ENCODE data around the gene DAPK1.

DAPK1 gene

GRCh38 chr9:87572719-87573118 is 75.1 kb downstream of the DAPK1 start:
- no peak for DNase-seq

DNA sequence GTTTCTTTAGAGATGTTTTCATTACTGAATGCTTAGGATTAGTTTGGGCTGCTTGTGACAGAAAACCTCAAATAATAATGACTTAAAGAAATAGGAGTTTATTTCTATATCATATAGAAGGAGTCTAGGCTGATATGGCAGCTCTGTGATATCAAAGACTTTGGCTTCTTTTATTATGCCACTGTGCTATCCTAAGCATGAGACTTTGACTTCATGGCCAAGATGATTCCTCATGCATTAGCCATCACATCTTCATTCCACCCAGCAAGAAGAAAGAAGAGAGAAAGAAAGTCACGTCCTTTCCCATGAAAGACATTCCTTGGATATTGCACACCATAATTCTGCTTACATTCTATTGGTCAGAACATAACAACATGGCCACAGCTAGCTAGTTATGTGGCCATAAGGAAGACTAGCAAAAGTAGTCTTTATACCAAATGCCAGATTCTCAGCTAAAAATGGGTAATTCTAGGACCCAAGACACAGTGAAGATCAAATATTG is 76.2 kb downstream of the DAPK1 start:
- no peak for DNase-seq

DNA sequence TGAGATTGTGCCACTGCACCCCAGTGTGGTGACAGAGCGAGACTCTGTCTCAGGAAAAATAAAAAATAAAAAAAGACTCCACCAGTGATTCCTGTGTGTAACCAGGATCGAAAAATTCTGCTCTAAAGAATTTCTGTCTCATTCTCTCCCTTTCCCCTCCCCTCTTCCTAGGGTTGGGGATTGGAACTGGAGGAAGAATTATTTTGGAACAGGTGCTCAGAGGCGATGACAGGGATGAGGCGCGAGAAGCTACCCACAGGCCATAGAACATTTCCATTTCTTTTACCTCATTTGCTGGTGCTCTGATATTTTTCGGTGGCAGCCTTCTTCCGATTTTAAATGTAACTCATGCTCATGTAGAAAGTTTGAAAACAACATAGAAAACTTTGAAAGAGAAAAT is 80.1 kb downstream of the DAPK1 start:
- no peak for DNase-seq

GRCh38 chr9:87578625-87579024 is 81.0 kb downstream of the DAPK1 start:
- no peak for DNase-seq

DNA sequence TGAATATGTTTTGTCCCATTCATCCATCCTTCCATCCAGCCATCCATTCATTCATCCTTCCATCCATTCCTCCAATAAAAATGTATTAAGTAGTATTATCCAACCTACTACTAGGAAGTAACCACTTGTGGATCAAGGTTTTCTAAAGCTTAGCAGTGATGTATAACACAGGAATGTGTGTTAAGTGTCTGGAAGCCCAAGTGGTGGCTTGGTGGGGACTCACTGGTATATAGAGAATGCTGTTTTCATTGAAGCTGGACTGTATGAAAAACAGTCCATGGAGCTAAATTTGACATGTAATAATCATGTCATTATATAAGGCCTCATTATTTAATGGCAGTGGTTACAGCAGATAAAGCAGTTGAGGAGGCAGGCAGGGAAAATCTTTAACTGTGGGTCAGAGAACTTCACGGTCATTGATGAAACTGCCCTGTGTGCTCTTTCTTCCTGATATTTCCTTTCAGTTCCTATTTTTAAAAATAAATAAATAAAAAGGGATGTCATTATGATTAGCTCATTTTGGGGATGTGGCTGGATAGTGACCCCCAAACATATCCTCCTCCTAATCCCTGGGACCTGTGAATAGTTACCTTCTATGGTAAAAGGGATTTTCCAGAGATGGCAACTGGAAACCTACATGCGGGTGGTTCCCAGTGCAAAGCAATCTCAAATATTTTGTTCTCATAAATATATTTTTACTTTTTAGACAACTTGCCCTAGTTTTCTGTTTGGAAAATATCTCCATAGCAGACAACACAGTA is 82.3 kb downstream of the DAPK1 start:
- DNase-seq, result no peak

DNA sequence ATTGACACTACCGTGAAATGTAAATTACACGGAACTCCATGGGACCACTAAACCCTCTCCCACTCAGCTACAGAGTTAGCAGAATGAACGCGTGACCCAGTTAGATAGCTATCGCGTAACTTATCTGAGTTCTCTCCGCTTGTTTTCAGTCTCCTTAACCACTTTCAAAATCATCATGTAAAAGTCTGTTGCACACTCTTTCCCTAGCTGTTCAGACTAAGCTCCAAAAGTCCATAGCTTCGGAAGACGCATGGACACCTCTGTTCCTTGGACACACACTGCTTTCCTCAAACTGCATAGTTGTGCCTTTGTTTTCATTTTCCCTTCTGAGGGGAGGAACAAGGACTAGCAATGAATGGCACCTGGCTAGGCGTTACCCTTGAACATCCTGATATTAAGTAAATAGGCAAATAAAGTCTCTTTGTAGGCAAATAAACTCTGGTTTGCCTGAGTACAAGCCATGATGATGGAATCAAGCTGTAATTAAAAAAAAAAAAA is 83.3 kb downstream of the DAPK1 start:
- DNase-seq, result no peak

DNA sequence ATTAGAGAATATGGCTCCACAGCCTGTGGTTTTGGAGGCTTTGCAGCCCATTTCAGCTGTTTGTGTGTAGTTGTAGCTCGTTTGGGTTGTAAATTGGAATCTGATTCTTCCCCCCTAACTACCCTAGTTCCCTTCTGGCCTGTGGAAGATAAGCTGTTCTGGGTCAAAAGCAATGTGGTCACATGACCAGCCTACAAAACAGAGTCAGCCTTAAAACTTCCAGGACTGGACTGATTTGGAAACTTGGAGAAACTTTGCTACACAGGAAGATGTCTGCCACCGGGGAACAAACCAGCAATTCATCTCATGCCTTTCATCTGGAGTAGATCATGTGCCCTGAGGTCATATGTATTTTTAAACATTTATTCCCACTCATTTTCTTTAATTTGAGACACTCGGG is 83.8 kb downstream of the DAPK1 start:
- no peak for DNase-seq

DNA sequence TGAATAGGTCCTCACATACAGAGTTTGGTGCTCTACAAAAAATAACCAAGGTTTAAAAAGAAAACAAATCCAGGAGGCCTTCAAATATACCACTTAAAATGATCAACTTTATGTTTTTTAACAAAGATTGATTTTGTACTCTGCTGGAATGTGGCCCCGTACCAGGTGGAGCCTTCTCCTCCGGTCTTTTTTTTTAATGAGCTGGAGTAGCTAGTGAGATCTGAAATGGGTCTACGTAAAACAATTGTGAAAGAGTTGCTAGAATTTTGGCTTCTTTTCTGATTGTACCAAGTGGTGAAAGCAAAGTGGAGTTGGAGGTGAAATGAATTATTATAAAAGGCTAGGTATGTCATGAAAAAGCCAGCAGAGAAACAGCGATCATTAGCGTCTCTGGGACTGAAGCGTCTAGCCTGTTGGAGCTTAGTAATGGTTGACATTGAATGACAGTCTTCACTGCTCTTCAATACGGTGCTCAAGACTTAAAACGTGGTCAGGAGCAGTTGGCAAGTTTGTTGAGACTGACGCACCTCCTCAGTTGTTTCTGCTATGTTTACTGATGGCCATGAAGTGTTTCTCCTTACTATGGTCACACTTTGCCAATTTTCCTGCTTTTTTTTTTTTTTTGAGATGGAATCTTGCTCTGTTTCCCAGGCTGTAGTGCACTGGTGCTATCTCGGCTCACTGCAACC is 84.4 kb downstream of the DAPK1 start:
- no peak for DNase-seq

GRCh38 chr9:87584326-87584725 is 86.7 kb downstream of the DAPK1 start:
- no peak for DNase-seq

- DNase-seq, result no peak
Measured at GRCh38 chr9:87585123-87585855, 87.6 kb downstream of the DAPK1 start.

GRCh38 chr9:87586731-87587355 is 89.2 kb downstream of the DAPK1 start:
- DNase-seq, result no peak

GRCh38 chr9:87587356-87587745 is 89.7 kb downstream of the DAPK1 start:
- no peak for DNase-seq

GRCh38 chr9:87587864-87588263 is 90.2 kb downstream of the DAPK1 start:
- no peak for DNase-seq

- no peak for DNase-seq
Measured at GRCh38 chr9:87588339-87588738, 90.7 kb downstream of the DAPK1 start.

- DNase-seq, result no peak
Measured at GRCh38 chr9:87590996-87591395, 93.3 kb downstream of the DAPK1 start.

DNA sequence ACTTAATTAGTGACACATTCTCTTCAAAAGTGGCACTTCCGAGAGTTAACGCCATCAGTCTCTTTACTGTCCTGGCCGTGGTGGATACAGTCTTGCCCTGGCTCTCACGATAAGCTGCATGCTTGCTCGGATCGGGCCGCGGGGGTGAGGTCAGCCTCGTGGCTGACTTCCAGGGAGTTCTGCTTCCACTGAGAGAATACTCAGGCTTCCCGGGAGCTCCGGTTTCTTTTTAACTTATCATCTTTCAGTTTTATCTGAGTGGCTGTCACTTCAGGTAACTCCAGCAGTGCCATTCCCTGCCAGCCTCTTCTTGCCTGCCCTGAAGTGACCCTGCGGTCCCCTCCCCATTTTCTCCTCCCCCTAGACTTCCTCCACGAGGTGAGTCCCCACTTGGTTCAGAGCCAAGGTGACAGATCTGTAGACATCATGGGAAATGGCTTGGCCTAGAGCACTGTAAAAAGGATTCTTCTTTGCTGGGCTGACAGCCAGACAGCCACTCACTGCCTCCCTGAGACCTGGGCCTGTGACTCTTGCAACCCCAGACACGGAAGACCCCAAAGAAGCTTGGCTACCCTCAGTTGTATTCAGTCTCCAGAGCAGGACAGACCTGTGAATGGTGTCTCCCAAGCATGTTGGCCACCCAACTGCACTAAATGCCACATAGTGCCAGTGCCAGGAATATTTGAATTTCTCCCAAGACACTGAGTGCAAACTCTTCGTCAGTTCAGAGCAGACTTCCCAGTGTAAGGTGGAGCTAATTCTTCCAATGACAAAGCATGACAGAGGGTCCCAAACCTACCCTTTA is 95.1 kb downstream of the DAPK1 start:
- DNase-seq, result no peak

GRCh38 chr9:87593359-87593980 is 95.8 kb downstream of the DAPK1 start:
- DNase-seq, result no peak

GRCh38 chr9:87594194-87594593 is 96.5 kb downstream of the DAPK1 start:
- no peak for DNase-seq

GRCh38 chr9:87594662-87595061 is 97.0 kb downstream of the DAPK1 start:
- no peak for DNase-seq

DNA sequence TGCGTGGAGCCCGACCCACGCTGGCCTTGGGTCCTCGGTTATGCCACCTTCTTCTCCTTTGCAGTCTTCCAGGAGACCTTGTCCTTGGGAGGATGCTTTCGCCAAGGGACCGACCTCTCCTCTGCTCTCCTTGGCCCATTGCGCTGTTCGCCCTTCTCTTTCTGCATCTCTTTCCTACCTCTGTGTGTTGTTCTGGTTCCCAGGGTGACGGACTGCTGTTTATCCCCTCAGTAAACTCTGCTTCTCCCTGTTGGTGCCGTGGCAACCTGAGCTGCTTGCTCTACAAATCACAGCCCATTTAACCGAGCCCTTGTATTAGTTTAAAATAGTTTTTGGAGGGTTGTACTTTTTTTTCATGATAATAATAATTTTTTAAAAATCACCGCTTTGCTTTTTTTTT is 97.9 kb downstream of the DAPK1 start:
- no peak for DNase-seq

DNA sequence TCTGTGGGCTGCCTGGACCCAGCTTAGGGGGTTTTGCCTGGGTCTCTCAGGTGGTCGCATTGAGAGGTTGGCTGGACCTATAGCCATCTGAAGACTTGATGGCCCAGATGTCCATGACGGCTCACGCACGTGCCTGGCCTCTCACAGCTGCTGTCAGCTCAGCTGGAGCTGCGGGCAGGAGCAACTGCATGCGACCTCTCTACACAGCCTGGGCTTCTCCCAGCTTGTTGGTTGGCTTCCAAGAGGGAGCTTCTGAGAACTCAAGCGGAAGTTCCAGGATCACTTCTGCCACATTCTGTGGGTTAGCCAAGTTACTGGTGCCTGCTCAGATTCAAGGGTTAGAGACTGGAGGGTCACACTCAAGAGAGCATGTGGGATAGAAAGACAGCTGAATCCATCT is 99.2 kb downstream of the DAPK1 start:
- no peak for DNase-seq

All from stimulated activated CD4-positive, alpha-beta T cell treated with anti-CD3 and anti-CD28 coated beads, Interleukin-2, amount 100 ng/mL, for 24 hours (primary cell).